ENCODE results near the gene TBX15. TPM values are rescaled to one million over a fixed set of nuclear protein-coding genes. Genes with fewer than 3 reads are reported as not detected.
A peak's percentile ranks its signal among the peaks of the same experiment; 100 is the strongest.

The TBX15 gene
- total and polyA plus RNA-seq, 9 of the 15 experiments (the other 6 are each of a cell fraction or from before 2014, with no cell fraction given) = 0.03 to 3.4 (median 2.3) TPM

DNA sequence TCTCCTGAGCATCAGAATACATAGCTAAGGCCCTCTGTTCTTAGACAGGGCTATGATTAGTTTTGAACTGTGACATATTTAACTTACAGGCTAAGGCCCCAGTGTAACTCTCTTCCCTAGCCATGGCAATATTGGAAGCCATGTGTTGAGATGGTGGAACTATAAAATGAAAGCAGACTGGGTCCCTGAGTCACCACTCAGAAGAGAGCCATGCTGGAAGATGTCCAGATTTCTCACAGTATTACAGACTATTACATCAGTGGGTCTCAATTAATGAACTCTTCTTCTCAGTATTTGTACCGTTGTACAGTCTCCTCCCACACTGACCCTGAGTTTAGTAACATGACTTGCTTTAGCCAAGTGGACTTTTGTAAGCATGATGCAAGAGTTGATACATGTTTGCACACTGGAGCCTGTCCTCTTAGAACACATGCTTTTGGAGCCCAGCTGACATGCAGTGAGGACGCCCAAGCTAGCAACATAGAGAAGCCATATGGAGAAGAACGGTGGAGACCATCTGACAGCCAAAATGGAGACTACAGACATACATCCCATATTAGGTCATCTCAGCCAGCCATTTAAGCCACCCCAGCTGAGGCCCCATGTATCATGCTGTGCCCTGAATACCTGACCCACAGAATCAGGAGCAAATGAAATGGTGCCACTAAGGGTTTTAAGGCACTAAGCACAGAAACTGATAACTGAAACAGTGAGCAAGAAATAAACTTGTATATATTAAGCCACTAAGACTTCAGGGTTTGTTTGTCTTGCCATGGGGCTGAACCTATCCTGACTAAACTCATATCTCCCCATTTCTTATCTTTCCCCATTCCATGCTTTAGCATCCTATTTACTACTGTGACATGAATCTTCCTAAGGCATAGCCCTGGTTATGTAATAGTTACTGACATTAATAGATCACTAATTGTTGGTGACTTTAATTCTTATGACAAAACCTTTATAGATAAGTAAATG lies 24.4 kb downstream of the TBX15 start (continued):
- TF ChIP-seq, protein P1, sequence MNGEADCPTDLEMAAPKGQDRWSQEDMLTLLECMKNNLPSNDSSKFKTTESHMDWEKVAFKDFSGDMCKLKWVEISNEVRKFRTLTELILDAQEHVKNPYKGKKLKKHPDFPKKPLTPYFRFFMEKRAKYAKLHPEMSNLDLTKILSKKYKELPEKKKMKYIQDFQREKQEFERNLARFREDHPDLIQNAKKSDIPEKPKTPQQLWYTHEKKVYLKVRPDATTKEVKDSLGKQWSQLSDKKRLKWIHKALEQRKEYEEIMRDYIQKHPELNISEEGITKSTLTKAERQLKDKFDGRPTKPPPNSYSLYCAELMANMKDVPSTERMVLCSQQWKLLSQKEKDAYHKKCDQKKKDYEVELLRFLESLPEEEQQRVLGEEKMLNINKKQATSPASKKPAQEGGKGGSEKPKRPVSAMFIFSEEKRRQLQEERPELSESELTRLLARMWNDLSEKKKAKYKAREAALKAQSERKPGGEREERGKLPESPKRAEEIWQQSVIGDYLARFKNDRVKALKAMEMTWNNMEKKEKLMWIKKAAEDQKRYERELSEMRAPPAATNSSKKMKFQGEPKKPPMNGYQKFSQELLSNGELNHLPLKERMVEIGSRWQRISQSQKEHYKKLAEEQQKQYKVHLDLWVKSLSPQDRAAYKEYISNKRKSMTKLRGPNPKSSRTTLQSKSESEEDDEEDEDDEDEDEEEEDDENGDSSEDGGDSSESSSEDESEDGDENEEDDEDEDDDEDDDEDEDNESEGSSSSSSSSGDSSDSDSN (IDR thresholded peaks at IDR 0.05; ENCODE audit: borderline replicate concordance in 1 of 2, low read depth in 2 of 2, low read length in 2 of 2) = 0 out of 4 replicates have a peak, but pooled peaks of 1 of the 2 experiments have one; percentile 10
- TF ChIP-seq HNRNPK (IDR thresholded peaks at IDR 0.05; ENCODE audit: low read depth, low read length, poor library complexity, severe bottlenecking) (no peak), TAF7 (tag; IDR thresholded peaks at IDR 0.05) (no peak), SIN3B (IDR thresholded peaks at IDR 0.05; ENCODE audit: low read depth) (no peak), HCFC1 (IDR thresholded peaks at IDR 0.05; ENCODE audit: low read depth, low read length) (no peak), BCL6 (CRISPR knock-in tag; IDR thresholded peaks at IDR 0.05) (peak; percentile 8; the same call in 1 of the 2 replicates), ZNF175 (CRISPR knock-in tag; IDR thresholded peaks at IDR 0.05; ENCODE audit: low read depth) (peak; percentile 99), ETV6 (IDR thresholded peaks at IDR 0.05; ENCODE audit: borderline replicate concordance in 1 of 2, low read depth in 2 of 2, low read length in 1 of 2) (no peak), ETV6 (CRISPR knock-in tag; IDR thresholded peaks at IDR 0.05; ENCODE audit: borderline replicate concordance) (no peak), ZNF780A (CRISPR knock-in tag; IDR thresholded peaks at IDR 0.05) (no peak), TSHZ1 (CRISPR knock-in tag; IDR thresholded peaks at IDR 0.05) (peak; percentile 71; the same call in 1 of the 2 replicates), ZNF584 (CRISPR knock-in tag; IDR thresholded peaks at IDR 0.05; ENCODE audit: low read depth) (peak; percentile 97), ZNF316 (IDR thresholded peaks at IDR 0.05) (no peak), CXXC5 (CRISPR knock-in tag; IDR thresholded peaks at IDR 0.05) (peak; percentile 87), MEF2D (tag; conservative IDR thresholded peaks at IDR 0.05; ENCODE audit: low read depth) (peak; percentile 54), ZBTB8A (IDR thresholded peaks at IDR 0.05; ENCODE audit: partially characterized antibody) (no peak), EHMT2 (IDR thresholded peaks at IDR 0.05) (no peak), SUPT5H (IDR thresholded peaks at IDR 0.05) (no peak), ZNF766 (CRISPR knock-in tag; conservative IDR thresholded peaks at IDR 0.05) (peak; percentile 84)
- TF ChIP-seq, protein P2, sequence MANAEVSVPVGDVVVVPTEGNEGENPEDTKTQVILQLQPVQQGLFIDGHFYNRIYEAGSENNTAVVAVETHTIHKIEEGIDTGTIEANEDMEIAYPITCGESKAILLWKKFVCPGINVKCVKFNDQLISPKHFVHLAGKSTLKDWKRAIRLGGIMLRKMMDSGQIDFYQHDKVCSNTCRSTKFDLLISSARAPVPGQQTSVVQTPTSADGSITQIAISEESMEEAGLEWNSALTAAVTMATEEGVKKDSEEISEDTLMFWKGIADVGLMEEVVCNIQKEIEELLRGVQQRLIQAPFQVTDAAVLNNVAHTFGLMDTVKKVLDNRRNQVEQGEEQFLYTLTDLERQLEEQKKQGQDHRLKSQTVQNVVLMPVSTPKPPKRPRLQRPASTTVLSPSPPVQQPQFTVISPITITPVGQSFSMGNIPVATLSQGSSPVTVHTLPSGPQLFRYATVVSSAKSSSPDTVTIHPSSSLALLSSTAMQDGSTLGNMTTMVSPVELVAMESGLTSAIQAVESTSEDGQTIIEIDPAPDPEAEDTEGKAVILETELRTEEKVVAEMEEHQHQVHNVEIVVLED (CRISPR knock-in tag; IDR thresholded peaks at IDR 0.05) = peak; percentile 33
